Mesendoderm (in vitro differentiated cells): Measurements from ENCODE around the gene EME1.

Experiments used
- DNase-seq: peaks from one replicate; pipeline ENCODE4 v3.0.0; 2013
- H2AK5ac ChIP-seq: 2 replicates; pipeline ENCODE4 v1.6.1; 2013; ENCODE audit warnings: low read length, inconsistent platforms
- H2BK120ac ChIP-seq: 2 replicates; pipeline ENCODE4 v1.6.1; 2013; ENCODE audit warnings: low read depth, mild to moderate bottlenecking, low read length, moderate library complexity, mixed read lengths
- H2BK15ac ChIP-seq: replicated peaks from 2 replicates; pipeline ENCODE4 v1.6.1; 2013; ENCODE audit warnings: low read depth, mild to moderate bottlenecking, moderate library complexity
- H2BK5ac ChIP-seq: 2 replicates; pipeline ENCODE4 v1.6.1; 2013; ENCODE audit warnings: low read length, inconsistent platforms
- H3K18ac ChIP-seq: 2 replicates; pipeline ENCODE4 v1.6.1; 2013; ENCODE audit warnings: mild to moderate bottlenecking, low read length, mixed read lengths
- H3K23ac ChIP-seq: one replicate; pipeline ENCODE4 v1.6.1; 2013; ENCODE audit warnings: low read length
- H3K27ac ChIP-seq: 2 replicates; pipeline ENCODE4 v1.5.1; 2013; ENCODE audit warnings: low read depth, mild to moderate bottlenecking, inconsistent platforms, low read length, moderate library complexity
- H3K27me3 ChIP-seq: 2 replicates; pipeline ENCODE4 v1.6.1; 2013; ENCODE audit warnings: low read length, control low read depth, mild to moderate bottlenecking, inconsistent platforms; ENCODE audit not compliant: insufficient read depth, poor library complexity
- H3K36me3 ChIP-seq: 2 replicates; pipeline ENCODE4 v1.6.1; 2013; ENCODE audit warnings: low read length, inconsistent platforms; ENCODE audit not compliant: control insufficient read depth, insufficient read depth
- H3K4ac ChIP-seq: one replicate; pipeline ENCODE4 v1.6.1; 2013; ENCODE audit warnings: low read depth, mild to moderate bottlenecking, low read length, moderate library complexity
- H3K4me1 ChIP-seq: 2 replicates; pipeline ENCODE4 v1.6.1; 2013; ENCODE audit warnings: low read depth, low read length, inconsistent platforms; ENCODE audit not compliant: control insufficient read depth
- H3K4me2 ChIP-seq: 2 replicates; pipeline ENCODE4 v1.6.1; 2013; ENCODE audit warnings: low read length
- H3K4me3 ChIP-seq: 2 replicates; pipeline ENCODE4 v1.5.1; 2013; ENCODE audit warnings: mild to moderate bottlenecking, low read length
- H3K56ac ChIP-seq: one replicate; pipeline ENCODE4 v1.6.1; 2013; ENCODE audit warnings: low read length
- H3K79me1 ChIP-seq: 2 replicates; pipeline ENCODE4 v1.6.1; 2013; ENCODE audit warnings: low read length, inconsistent platforms
- H3K79me2 ChIP-seq: 2 replicates; pipeline ENCODE4 v1.6.1; 2013; ENCODE audit warnings: mild to moderate bottlenecking, low read length; ENCODE audit not compliant: control insufficient read depth, insufficient read depth
- H3K9ac ChIP-seq: 2 replicates; pipeline ENCODE4 v1.6.1; 2013; ENCODE audit warnings: low read length, inconsistent platforms
- H4K5ac ChIP-seq: one replicate; pipeline ENCODE4 v1.6.1; 2013; ENCODE audit warnings: low read length
- H4K8ac ChIP-seq: one replicate; pipeline ENCODE4 v1.6.1; 2013; ENCODE audit warnings: low read depth, mild to moderate bottlenecking, control low read depth, low read length, moderate library complexity
- WGBS: extraction: QIAGEN DNeasy Blood & Tissue Kit; methylation state at CpG from one replicate; pipeline ENCODE4 v1.1.7; 2013; ENCODE audit warnings: low lambda C conversion rate, missing lambda C conversion rate; ENCODE audit not compliant: insufficient coverage; ENCODE audit errors: extremely low coverage; 5-methylcytosine and 5-hydroxymethylcytosine counted together

EME1 gene

GRCh38 chr17:50355336-50355700, 17.7 kb upstream of the EME1 start:
- no peak overlapping the region for H3K4me2 ChIP-seq
- WGBS: no CpG with 5 or more reads among the region's 4 CpGs
- no peak overlapping the region for H3K4me3 ChIP-seq
- H2BK120ac ChIP-seq: no peak overlapping the region
- no peak overlapping the region for H3K9ac ChIP-seq
- H4K5ac ChIP-seq: no peak overlapping the region
- H2AK5ac ChIP-seq: no peak overlapping the region
- H3K27me3 ChIP-seq: no peaks in the 10 kb centered on the region
- no peak overlapping the region for H3K27ac ChIP-seq
- no peak overlapping the region for H3K4ac ChIP-seq
- H3K79me2 ChIP-seq: no peaks in the 10 kb centered on the region
- no peak overlapping the region for H4K8ac ChIP-seq
- peaks cover 2% of the 10 kb centered on the region for H3K36me3 ChIP-seq
- H2BK15ac ChIP-seq: no peak overlapping the region
- no peak overlapping the region for H2BK5ac ChIP-seq
- no peak overlapping the region for H3K56ac ChIP-seq
- H3K23ac ChIP-seq: no peak overlapping the region
- DNase-seq: no peak
- no peaks in the 10 kb centered on the region for H3K4me1 ChIP-seq
- no peak overlapping the region for H3K18ac ChIP-seq
- H3K79me1 ChIP-seq: no peaks in the 10 kb centered on the region

GRCh38 chr17:50355701-50356341, 17.2 kb upstream of the EME1 start:
- Histone ChIP-seq H3K79me2 (no peaks in the 10 kb centered on the region), H3K27ac (no peak overlapping the region), H3K18ac (no peak overlapping the region), H3K23ac (no peak overlapping the region), H2BK5ac (no peak overlapping the region), H3K27me3 (no peaks in the 10 kb centered on the region), H3K4me3 (no peak overlapping the region), H3K4me2 (no peak overlapping the region), H3K79me1 (no peaks in the 10 kb centered on the region), H2BK120ac (no peak overlapping the region), H3K4me1 (no peaks in the 10 kb centered on the region), H2AK5ac (no peak overlapping the region), H2BK15ac (no peak overlapping the region), H3K9ac (no peak overlapping the region), H4K8ac (no peak overlapping the region), H3K4ac (no peak overlapping the region), H4K5ac (no peak overlapping the region), H3K36me3 (peaks cover 2% of the 10 kb centered on the region), H3K56ac (no peak overlapping the region)
- WGBS: no CpG with 5 or more reads among the region's 20 CpGs
- DNase-seq: no peak

- H3K36me3 ChIP-seq: peaks cover 2% of the 10 kb centered on the region
Observed at GRCh38 chr17:50356418-50356817, 16.6 kb upstream of the EME1 start.

GRCh38 chr17:50356892-50357510, 16.0 kb upstream of the EME1 start:
- Histone ChIP-seq H2BK5ac (no peak overlapping the region), H3K4ac (no peak overlapping the region), H4K8ac (no peak overlapping the region), H3K23ac (no peak overlapping the region), H3K56ac (no peak overlapping the region), H3K79me1 (no peaks in the 10 kb centered on the region), H4K5ac (no peak overlapping the region), H3K27ac (no peak overlapping the region), H3K18ac (no peak overlapping the region), H3K4me1 (no peaks in the 10 kb centered on the region), H2AK5ac (no peak overlapping the region), H3K79me2 (no peaks in the 10 kb centered on the region), H2BK120ac (no peak overlapping the region), H3K9ac (no peak overlapping the region), H3K36me3 (peaks cover 2% of the 10 kb centered on the region), H3K4me2 (no peak overlapping the region), H3K27me3 (no peaks in the 10 kb centered on the region), H3K4me3 (no peak overlapping the region), H2BK15ac (no peak overlapping the region)
- no CpG with 5 or more reads among the region's 12 CpGs for WGBS
- DNase-seq: no peak

More at GRCh38 chr17:50356418-50356817, 16.6 kb upstream of the EME1 start:
- H3K27me3 ChIP-seq: no peaks in the 10 kb centered on the region
- H3K4me3 ChIP-seq: no peak overlapping the region
- no peak overlapping the region for H3K56ac ChIP-seq
- no peak overlapping the region for H2BK15ac ChIP-seq
- H3K9ac ChIP-seq: no peak overlapping the region
- no peak for DNase-seq
- H3K27ac ChIP-seq: no peak overlapping the region
- H3K4me1 ChIP-seq: no peaks in the 10 kb centered on the region
- no peak overlapping the region for H3K18ac ChIP-seq
- H3K4ac ChIP-seq: no peak overlapping the region
- no peak overlapping the region for H3K4me2 ChIP-seq
- H3K79me1 ChIP-seq: no peaks in the 10 kb centered on the region
- WGBS: no CpG with 5 or more reads among the region's 12 CpGs
- no peaks in the 10 kb centered on the region for H3K79me2 ChIP-seq
- no peak overlapping the region for H4K8ac ChIP-seq
- no peak overlapping the region for H4K5ac ChIP-seq
- no peak overlapping the region for H2BK120ac ChIP-seq
- H2BK5ac ChIP-seq: no peak overlapping the region
- H3K23ac ChIP-seq: no peak overlapping the region
- no peak overlapping the region for H2AK5ac ChIP-seq

- no peak overlapping the region for H2AK5ac ChIP-seq
- H3K27ac ChIP-seq: no peak overlapping the region
- H2BK5ac ChIP-seq: no peak overlapping the region
- no peak overlapping the region for H3K4me2 ChIP-seq
- no peak overlapping the region for H3K9ac ChIP-seq
- no peaks in the 10 kb centered on the region for H3K79me2 ChIP-seq
- no peak for DNase-seq
- peaks cover 2% of the 10 kb centered on the region for H3K36me3 ChIP-seq
- H3K4ac ChIP-seq: no peak overlapping the region
- H3K4me1 ChIP-seq: no peaks in the 10 kb centered on the region
- H3K56ac ChIP-seq: no peak overlapping the region
- H3K18ac ChIP-seq: no peak overlapping the region
- H3K23ac ChIP-seq: no peak overlapping the region
- H4K5ac ChIP-seq: no peak overlapping the region
- H2BK120ac ChIP-seq: no peak overlapping the region
- H4K8ac ChIP-seq: no peak overlapping the region
- no peak overlapping the region for H2BK15ac ChIP-seq
- no CpG with 5 or more reads among the region's 17 CpGs for WGBS
- H3K4me3 ChIP-seq: no peak overlapping the region
- no peaks in the 10 kb centered on the region for H3K27me3 ChIP-seq
- no peaks in the 10 kb centered on the region for H3K79me1 ChIP-seq
Observed at GRCh38 chr17:50358177-50358576, 14.9 kb upstream of the EME1 start.
